Testis (tissue), 5 donors: Measurements from ENCODE around the gene SEC14L6. TPM values are rescaled to one million over a fixed set of nuclear protein-coding genes. Genes with fewer than 3 reads are reported as not detected.
"Not testable (repeated sequence)": the region's sequence is repeated elsewhere in the genome, so short reads cannot be mapped to it uniquely, and the experiment has no call there.

ENCODE experiments used
- DNase-seq: peaks from one replicate; pipeline ENCODE4 v3.0.0-alpha.2; 2019
- H3K27ac ChIP-seq, 2 donors: fragments of 200-600 bp; sonication (generic); one replicate each; pipeline ENCODE4 v1.5.1; 2019
- H3K27me3 ChIP-seq: fragments of 200-600 bp; sonication (generic); one replicate; pipeline ENCODE4 v1.5.1; 2019
- H3K36me3 ChIP-seq: fragments of 200-600 bp; sonication (generic); one replicate; pipeline ENCODE4 v1.5.1; 2017; ENCODE audit warnings: low read depth; ENCODE audit errors: missing control alignments
- H3K4me1 ChIP-seq: fragments of 200-600 bp; sonication (generic); one replicate; pipeline ENCODE4 v1.5.1; 2019
- H3K4me3 ChIP-seq, 2 donors: fragments of 200-600 bp; sonication (generic); one replicate each; pipeline ENCODE4 v1.5.1; 2017 to 2019
- H3K9me3 ChIP-seq: fragments of 200-600 bp; sonication (generic); one replicate; pipeline ENCODE4 v1.5.1; 2017
- CTCF ChIP-seq, 3 experiments: fragments of 450-650 bp in 2 of 3; fragments of 200-600 bp in 1 of 3; sonication (generic) in 1 of 3; IDR thresholded peaks; one replicate each; pipeline ENCODE4 v1.5.1; 2016 to 2019; ENCODE audit warnings: antibody characterized with exemption in 3 of 3, mild to moderate bottlenecking in 2 of 3, moderate library complexity in 1 of 3
- POLR2A ChIP-seq: fragments of 450-650 bp; IDR thresholded peaks from one replicate; pipeline ENCODE4 v1.6.1; 2017; ENCODE audit warnings: antibody characterized with exemption, mild to moderate bottlenecking, moderate library complexity
- WGBS, 2 donors: methylation state at CpG; one replicate each; pipeline ENCODE4 v1.1.5; 2018; 5-methylcytosine and 5-hydroxymethylcytosine counted together
- intact Hi-C: fragments of 100-400 bp; cut with DNase I; formaldehyde crosslinking; loops from one replicate; pipeline ENCODE4 v1.15.1; 2023; ENCODE audit warnings: low total_unique reads
- long read RNA-seq, 2 donors: transcript quantifications; one replicate each; lab custom pipeline, GENCODE V29; 2026
- polyA plus RNA-seq: library from polyadenylated mRNA; stranded (reverse); fragments of 350-450 nt; fragmentation: Illumina TruSeq; extraction: RNeasy Lipid Tissue Mini Kit (QIAGEN cat#74804); gene quantifications from one replicate; pipeline ENCODE4 v1.2.3, GENCODE V29; 2014; ENCODE audit warnings: low read depth, low replicate concordance; ENCODE audit not compliant: insufficient read depth
- total RNA-seq, 2 donors: library from RNA; depleted of rRNA; stranded (reverse); fragments of >200 nt; gene quantifications; one replicate each; pipeline ENCODE4 v1.2.3, GENCODE V29; 2016

The SEC14L6 gene
- total RNA-seq (10 to 100 TPM; 17.0 to 28.2 TPM), polyA plus RNA-seq (12.3 TPM)
- long read RNA-seq, donor 1 = 0 reads
- long read RNA-seq, donor 2 = 0 reads

DNA sequence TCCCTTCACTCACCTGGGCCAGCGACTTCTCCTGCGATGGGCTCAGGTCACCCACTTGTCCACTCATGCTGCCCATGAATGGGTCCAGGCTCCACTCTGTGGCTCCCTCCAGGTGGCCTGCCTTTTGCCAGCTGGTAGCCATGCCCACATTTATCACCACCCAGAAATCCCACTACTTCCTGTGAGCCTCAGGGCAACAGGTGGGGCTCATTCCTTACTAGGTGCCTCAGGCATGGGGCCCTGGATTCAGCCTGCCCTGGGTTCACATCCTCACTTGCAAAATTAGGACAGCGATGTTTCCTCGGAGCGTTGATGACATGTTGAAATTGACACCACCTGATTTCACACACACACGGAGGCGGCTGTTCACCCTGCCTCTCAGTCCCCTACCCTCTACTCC is at the start of gene SEC14L6:
Gene SEC14L6 (minus strand): TSS at position 126 of the 400 bp plus-strand sequence. CDS start 59 bp downstream, at position 67.
- Histone ChIP-seq H3K4me3 (no peak within 1 kb of the TSS), H3K27me3 (no peaks in the 10 kb centered on the region)

GRCh38 chr22:30596199-30596598 is 49.7 kb upstream of the SEC14L6 start:
- H3K4me3 ChIP-seq = peak overlapping the region in 1 of 2 donors; percentile 17
- TF ChIP-seq POLR2A (no peak), CTCF (IDR thresholded peaks at IDR 0.05) (no peak)
- WGBS, 2 donors = 52 to 58% methylated on average over 2 of the region's 2 CpGs
- H3K27ac ChIP-seq = no peak overlapping the region
- H3K4me1 ChIP-seq = no peaks in the 10 kb centered on the region
- H3K9me3 ChIP-seq = no peaks in the 10 kb centered on the region
- no peaks in the 10 kb centered on the region for H3K36me3 ChIP-seq
- DNase-seq = no peak
- H3K27me3 ChIP-seq = no peaks in the 10 kb centered on the region
- intact Hi-C loops = no loop called here

More for the DNA sequence above, at the start of gene SEC14L6:
- H3K4me1 ChIP-seq = no peaks in the 10 kb centered on the region
- 93 to 96% methylated on average over 7 of the region's 7 CpGs for WGBS, 2 donors
- no peak for TF ChIP-seq CTCF (IDR thresholded peaks at IDR 0.05)
- TF ChIP-seq POLR2A = no peak
- H3K9me3 ChIP-seq = no peaks in the 10 kb centered on the region
- no peak within 1 kb of the TSS for H3K27ac ChIP-seq
- no peaks in the 10 kb centered on the region for H3K36me3 ChIP-seq
- intact Hi-C loops = no loop called here
- no peak for DNase-seq

GRCh38 chr22:30592360-30592713 is 45.8 kb upstream of the SEC14L6 start:
- WGBS, 2 donors = 25 to 28% methylated on average over 18 of the region's 18 CpGs
- H3K36me3 ChIP-seq, H3K27ac ChIP-seq, intact Hi-C loops, H3K9me3 ChIP-seq, DNase-seq, H3K27me3 ChIP-seq: not testable (repeated sequence)
- Histone ChIP-seq H3K4me3 (peak overlapping the region; percentile 85 to 90), H3K4me1 (peaks cover 12% of the 10 kb centered on the region)

DNA sequence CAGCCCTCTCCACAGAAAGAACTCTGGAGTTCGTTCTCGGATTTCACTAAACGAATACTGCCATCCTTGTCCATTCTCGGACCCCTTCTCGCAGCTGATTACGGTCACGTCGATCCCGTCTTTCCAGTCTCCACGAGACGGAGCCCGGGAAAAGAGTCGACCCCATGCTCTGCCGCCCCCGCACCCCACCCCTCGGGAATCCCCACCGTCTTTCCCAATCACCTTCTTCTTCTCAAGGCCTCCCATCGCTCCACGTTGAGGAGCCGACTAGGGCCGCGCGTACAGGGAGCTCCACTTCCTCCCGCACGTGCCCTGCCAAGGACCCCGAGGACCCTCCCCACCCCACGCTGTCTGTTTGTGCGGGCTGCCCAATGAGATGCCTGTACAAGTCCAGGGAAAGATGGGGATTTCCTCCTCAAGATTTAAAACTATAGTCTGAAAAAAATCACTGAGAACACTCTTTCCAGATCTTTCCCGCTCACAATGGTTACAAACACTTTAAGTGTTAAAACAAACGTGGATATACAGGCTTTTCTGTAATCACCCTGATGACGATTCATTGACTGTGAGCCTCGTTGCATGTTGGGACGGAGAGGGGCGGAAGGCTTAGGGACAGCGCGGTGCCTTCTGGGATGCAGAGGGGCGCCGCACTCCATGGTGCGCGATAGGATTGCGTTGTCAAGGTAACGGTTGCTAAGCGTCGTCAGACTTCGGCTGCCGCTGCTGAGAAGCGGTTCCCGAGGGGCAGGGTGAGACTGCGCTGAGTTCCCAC is 45.2 kb upstream of the SEC14L6 start, which contains the start of gene PES1:
Gene PES1 (minus strand): TSS at position 323 of the 772 bp plus-strand sequence. CDS start 77 bp downstream, at position 246.
- H3K36me3 ChIP-seq = no peaks in the 10 kb centered on the region
- no peaks in the 10 kb centered on the region for H3K9me3 ChIP-seq
- H3K27me3 ChIP-seq = no peaks in the 10 kb centered on the region
- intact Hi-C loops = no loop called here
- peak within 1 kb of the TSS; percentile 85 to 88 for H3K27ac ChIP-seq
- peak; percentile 98 for DNase-seq
- TF ChIP-seq CTCF (IDR thresholded peaks at IDR 0.05) (no peak), POLR2A (no peak)
- 1% methylated on average over 49 of the region's 49 CpGs for WGBS, 2 donors
- H3K4me3 ChIP-seq = peak within 1 kb of the TSS; percentile 85 to 90
- peaks cover 12% of the 10 kb centered on the region for H3K4me1 ChIP-seq

DNA sequence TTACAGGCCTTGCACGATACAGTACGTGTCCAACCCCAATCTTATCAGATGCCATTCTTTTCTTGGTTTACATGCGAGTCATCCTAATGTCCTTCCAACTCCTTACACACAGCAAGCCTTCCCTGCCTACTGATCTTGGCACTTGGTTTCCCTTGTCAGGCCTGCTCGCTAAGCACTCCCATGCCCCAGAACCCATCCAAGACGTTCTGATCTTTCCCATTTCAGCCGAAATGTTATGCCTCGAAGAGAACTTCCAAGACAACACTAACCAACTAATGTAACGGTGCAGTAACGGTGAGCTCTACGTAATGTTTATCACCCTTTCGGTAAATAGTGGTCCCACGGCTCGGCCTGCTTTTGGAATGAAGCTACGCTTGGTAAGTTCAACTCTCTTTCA is 44.6 kb upstream of the SEC14L6 start:
- no peak for DNase-seq
- WGBS, 2 donors = 1 to 2% methylated on average over 14 of the region's 14 CpGs
- Histone ChIP-seq H3K36me3 (no peaks in the 10 kb centered on the region), H3K27me3 (no peaks in the 10 kb centered on the region), H3K9me3 (no peaks in the 10 kb centered on the region), H3K4me3 (peak overlapping the region; percentile 85 to 90), H3K4me1 (peaks cover 12% of the 10 kb centered on the region), H3K27ac (peak overlapping the region; percentile 85 to 88)
- intact Hi-C loops = no loop called here
- no peak for TF ChIP-seq CTCF (IDR thresholded peaks at IDR 0.05)
- TF ChIP-seq POLR2A = no peak
